Activated CD8-positive, alpha-beta memory T cell treated with anti-CD3 and anti-CD28 coated beads for 4 hours (primary cell): ENCODE results near the gene ARHGAP5.

Experiments
- DNase-seq, 2 donors: peaks; one replicate each; pipeline ENCODE4 v3.0.0-alpha.2; 2020; ENCODE audit warnings: low read depth in 2 of 2

Gene ARHGAP5, protein sequence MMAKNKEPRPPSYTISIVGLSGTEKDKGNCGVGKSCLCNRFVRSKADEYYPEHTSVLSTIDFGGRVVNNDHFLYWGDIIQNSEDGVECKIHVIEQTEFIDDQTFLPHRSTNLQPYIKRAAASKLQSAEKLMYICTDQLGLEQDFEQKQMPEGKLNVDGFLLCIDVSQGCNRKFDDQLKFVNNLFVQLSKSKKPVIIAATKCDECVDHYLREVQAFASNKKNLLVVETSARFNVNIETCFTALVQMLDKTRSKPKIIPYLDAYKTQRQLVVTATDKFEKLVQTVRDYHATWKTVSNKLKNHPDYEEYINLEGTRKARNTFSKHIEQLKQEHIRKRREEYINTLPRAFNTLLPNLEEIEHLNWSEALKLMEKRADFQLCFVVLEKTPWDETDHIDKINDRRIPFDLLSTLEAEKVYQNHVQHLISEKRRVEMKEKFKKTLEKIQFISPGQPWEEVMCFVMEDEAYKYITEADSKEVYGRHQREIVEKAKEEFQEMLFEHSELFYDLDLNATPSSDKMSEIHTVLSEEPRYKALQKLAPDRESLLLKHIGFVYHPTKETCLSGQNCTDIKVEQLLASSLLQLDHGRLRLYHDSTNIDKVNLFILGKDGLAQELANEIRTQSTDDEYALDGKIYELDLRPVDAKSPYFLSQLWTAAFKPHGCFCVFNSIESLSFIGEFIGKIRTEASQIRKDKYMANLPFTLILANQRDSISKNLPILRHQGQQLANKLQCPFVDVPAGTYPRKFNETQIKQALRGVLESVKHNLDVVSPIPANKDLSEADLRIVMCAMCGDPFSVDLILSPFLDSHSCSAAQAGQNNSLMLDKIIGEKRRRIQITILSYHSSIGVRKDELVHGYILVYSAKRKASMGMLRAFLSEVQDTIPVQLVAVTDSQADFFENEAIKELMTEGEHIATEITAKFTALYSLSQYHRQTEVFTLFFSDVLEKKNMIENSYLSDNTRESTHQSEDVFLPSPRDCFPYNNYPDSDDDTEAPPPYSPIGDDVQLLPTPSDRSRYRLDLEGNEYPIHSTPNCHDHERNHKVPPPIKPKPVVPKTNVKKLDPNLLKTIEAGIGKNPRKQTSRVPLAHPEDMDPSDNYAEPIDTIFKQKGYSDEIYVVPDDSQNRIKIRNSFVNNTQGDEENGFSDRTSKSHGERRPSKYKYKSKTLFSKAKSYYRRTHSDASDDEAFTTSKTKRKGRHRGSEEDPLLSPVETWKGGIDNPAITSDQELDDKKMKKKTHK (N-terminal part only)

DNA sequence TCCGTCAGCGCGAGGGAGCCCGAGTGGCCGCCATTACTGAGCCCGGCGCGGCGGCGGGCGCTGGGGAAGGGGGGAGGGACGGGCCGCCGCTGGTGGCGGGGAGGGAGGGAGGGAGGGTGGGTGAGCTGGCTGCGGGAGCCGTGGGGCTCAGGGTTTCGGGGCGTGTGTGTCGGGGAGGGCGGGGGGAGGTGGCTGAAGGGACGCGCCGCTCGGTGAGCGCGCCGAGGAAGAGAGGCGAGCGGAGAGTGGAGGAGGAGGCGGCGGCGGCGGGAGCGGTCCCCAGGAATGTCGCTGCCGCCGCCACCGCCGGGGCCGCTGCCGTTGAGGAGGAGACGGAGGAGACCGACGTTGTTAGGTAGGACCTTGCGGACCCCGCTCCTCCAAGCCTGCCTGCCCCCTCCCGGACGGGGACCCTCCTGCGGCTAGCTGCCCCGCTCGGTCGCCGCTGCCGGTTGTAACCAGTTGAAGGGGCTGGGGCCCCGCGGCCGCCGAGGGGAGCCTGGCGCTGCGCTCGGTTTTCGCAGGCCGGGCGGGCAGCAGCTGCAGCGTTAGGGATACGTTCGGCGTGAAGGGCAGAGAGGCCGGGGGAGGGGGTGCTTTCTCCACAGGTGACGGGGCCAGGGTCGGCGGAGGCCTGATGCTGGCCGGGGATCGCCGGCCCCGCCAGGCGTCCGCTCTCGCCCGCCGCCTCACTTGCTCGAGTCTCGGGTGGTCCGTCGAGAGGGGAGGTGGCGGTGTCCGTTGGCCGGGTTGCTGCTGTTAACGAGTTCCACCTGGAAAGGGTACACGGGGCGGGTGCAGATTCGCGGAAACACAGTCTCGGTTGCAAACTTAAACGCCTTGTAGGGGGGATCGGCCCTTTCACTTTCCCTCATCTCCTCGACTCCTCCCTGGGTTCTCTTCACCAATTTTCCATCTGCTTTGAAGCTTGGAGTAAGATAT lies at the start of gene ARHGAP5:
ARHGAP5 (plus strand) TSS at position 224 of the 942 bp plus-strand sequence. CDS start 13,366 bp downstream, outside the sequence.
- peak; percentile 44 to 48 for DNase-seq

GRCh38 chr14:32028599-32028998 lies 48.5 kb upstream of the ARHGAP5 start:
- DNase-seq, result no peak

- DNase-seq, result no peak
These were observed 43.6 kb upstream of the ARHGAP5 start for GRCh38 chr14:32033543-32033942.

DNA sequence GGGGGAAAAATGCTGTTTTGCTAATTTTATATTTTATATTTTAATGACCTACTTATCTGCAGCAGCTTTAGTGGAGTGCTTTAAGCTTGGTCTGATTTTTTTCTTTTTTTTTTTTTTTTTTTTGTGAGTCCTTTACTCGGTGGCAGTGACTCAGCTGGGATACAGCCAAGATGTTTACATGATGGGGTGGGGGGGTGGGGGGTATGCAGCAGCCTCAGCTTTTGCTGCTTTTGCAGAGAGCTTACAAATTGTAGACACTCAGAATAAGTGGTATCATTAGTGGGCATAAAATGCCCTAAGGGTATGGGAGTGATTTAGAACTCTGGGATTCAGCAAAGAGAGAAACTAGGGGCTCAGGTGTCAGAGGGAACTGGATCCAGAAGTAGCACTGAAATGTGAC lies 38.2 kb upstream of the ARHGAP5 start:
- no peak for DNase-seq

GRCh38 chr14:32039401-32040030 lies 37.6 kb upstream of the ARHGAP5 start:
- no peak for DNase-seq

DNA sequence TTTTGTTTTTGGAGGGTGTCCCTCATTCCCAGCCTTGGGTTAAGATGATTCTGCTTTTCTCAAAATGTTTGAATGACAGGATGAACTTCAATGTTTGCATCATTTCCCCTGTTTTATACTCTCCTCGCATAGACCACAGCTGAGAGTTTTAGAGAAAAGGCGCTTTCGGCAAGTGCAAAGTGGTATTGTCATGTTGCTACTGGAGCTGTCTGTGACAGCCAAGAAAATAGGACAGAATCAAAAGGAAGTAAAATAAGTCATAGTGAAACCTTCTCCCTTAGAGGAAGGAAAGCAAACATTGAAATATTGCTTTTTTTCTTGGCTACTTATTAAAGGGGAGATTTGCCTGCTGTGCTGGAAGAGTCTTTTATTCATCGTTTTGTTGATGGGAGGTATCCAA lies 33.5 kb upstream of the ARHGAP5 start:
- no peak for DNase-seq

DNA sequence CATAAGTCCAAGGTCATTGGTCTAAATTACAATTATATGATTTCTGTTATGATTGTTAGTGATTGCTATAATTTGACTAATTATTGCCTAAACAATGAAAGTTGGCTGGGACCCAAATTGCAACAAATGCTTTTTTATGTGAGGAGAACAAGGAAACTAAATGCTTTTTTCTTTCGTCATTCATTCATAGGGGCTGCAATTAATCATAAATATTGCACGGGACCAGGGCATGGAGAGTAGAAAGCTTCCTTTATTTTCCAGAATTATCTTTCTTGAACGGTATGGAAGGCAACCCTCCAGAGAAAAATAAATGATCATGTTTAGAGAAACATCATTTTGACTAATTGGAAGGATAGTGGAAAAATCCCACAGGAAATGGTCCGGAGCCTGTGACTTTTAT lies 32.6 kb upstream of the ARHGAP5 start:
- DNase-seq, result no peak

DNA sequence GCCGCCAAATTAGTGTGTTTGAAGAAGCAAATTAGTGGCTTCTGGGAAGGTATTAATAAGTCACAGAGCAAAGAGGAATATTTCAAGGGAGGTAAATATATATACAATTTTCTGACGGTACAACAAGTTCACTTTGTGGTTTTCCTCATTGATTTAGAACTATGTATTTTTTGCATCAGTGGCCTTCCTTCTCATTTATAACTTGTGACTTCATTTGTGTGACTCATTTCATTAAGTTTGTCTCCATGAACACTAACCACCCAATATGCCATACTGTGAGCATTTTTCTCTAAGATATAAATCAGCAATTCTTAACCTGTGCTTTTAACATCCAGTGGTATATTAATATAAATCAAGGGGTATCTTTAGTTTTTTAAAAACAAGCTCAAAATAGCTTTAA lies 29.3 kb upstream of the ARHGAP5 start:
- DNase-seq, result no peak

GRCh38 chr14:32049361-32050088 lies 27.6 kb upstream of the ARHGAP5 start:
- DNase-seq, result no peak

DNA sequence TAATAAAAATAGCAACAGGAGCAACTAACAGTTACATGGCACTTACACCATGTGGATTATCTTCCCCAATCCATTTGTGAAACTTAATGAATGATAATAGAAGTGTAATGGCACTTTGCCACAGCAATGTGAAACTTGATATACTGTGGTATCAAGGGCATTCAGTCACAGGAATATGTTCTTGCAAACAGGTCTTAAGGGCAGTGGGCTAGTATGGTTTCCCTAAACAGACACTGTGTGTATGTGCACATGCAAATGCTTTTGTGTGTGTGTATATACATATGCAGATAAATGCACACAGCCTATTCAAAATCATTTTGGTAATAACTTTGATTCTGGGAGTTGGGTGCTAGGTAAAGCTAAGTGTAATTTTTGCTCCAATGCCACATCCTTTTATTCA lies 26.2 kb upstream of the ARHGAP5 start:
- DNase-seq, result no peak

- no peak for DNase-seq
These were observed 22.6 kb upstream of the ARHGAP5 start for GRCh38 chr14:32054536-32054935.

- no peak for DNase-seq
These were observed 21.9 kb upstream of the ARHGAP5 start for GRCh38 chr14:32055175-32055574.

- no peak for DNase-seq
These were observed 17.4 kb upstream of the ARHGAP5 start for GRCh38 chr14:32059702-32060101.

GRCh38 chr14:32064931-32065330 lies 12.2 kb upstream of the ARHGAP5 start:
- DNase-seq, result no peak

GRCh38 chr14:32068708-32069107 lies 8.4 kb upstream of the ARHGAP5 start:
- DNase-seq, result no peak

- no peak for DNase-seq
These were observed 6.8 kb upstream of the ARHGAP5 start for GRCh38 chr14:32070282-32070681.

DNA sequence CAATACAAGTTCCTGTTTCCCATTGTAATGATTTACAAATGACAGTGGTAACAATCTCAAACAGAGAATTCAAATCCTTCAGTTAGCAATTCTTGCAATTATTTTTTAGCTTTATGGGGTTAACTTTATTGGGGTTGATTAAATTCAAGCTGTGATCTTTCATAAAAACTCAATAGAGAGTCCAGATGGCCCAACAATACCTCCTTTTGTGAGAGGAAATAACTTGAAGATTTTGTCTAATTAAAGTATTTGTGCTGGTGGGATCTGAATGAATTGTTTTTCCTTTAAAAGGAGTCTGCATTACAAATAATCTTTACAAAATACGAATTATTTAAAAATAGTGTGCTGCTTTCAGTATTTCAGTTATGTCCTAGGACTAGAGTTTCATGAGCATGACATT lies 4.4 kb upstream of the ARHGAP5 start:
- no peak for DNase-seq

- DNase-seq, result peak; percentile 14 to 20
These were observed 3.4 kb upstream of the ARHGAP5 start for GRCh38 chr14:32073537-32074189.

DNA sequence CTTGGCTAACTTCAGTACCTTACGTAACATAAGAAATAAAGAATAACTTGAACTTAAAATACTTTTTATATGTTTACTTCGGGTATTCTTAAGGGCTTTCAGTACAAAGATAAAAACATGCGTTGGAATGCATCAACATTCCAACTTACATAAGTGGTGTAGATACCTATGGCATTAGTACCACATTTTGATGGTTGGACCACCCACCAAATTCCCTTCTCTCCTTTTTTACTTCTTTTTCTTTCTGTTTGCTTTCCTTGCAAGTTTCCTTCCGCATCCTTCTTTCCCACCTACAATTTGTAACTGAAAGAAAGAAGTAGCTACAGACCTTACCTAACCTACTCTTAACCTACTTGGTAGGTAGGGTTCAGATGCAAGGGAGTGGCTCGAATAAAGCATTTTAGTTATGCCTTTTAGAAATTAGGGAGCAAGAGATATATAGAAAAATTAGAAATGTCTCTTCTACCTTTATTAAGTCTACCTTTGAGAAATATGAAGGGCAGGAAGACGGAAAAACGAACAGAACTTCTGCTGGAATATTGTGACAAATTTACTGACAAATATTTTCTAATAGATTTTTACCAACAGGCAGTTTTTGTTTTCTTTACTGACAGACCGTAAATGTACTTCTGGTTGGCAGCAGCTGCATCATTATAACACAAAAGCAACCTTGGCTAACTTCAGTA lies 2.1 kb upstream of the ARHGAP5 start:
- no peak for DNase-seq
